ENCODE measurements around the gene SDCCAG8. TPM values are rescaled to one million over a fixed set of nuclear protein-coding genes. Genes with fewer than 3 reads are reported as not detected.

Gene SDCCAG8
- total and polyA plus RNA-seq, 2 of the 8 experiments (the other 6 are each of a cell fraction or from before 2014, with no cell fraction given), result 15.6 to 21.0 TPM

DNA sequence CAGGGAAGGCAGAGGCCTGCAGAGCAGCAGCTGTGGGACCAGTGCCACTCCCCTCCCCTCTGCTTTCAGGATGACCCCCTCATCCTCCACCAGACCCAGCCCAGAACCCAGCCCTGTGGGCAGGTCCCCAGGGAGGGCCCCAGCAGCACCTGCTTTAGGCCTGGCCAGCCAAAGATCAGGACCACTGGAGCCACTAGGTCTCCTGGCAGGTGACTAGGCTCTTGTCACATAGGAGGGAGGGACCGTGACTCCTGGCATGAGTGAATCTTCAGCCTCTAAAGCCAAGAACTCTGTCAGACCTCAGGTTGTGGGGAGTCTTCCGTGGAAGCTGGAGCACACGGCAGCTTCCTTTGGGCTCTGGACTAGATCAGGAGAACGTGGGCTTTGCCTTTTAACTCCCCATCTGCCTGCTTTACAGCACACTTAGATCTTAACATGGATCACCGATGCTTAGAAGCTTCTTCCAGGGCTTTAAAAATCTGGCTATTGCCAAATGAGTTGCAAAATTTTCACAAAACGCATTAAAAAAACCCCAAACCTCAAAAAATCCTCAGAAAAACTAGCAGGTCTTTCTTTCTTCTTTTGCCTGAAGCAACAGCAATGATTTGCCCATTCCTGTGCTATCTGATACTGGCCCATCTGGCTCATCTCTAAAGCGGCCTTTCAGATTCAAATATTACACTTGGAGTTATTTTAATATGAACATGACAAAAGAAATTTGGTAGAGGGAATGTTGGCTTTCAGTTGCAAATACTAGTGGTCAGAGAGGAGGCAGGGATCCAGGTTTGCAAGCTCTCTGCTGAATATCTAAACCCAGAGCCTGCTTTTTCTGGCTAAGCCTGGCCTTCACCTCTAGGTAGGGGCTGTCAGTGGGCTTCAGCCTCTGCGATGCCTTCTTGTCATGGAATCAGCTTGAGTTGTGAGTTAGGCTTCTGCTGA lies 235.2 kb downstream of the SDCCAG8 start:
- Histone ChIP-seq H3K27ac (ENCODE audit: low read depth, low read length) (peak overlapping the region; percentile 75; the same call in 1 of the 2 replicates), H2BK120ac (replicated peaks; ENCODE audit: low read depth, low read length) (peak overlapping the region; percentile 94), H2AK5ac (ENCODE audit: low read depth, low read length) (peak overlapping the region; percentile 98; the same call in 1 of the 2 replicates), H2BK15ac (ENCODE audit: low read length) (no peak overlapping the region; the same call in 1 of the 2 replicates), H4K20me1 (replicated peaks in 1 of 2; ENCODE audit: control insufficient read depth in 1 of 2, insufficient read depth in 2 of 2, low read length in 2 of 2) (no peaks in the 10 kb centered on the region), H2BK12ac (ENCODE audit: low read depth, low read length) (peak overlapping the region; percentile 95), H4K8ac (ENCODE audit: extremely low read depth, insufficient read depth, low read length) (0 out of 2 replicates have a peak overlapping the region, but pooled peaks have one; percentile 17), H3K18ac (ENCODE audit: extremely low read depth, low read length) (peak overlapping the region; percentile 98), H3K79me1 (ENCODE audit: low read depth, low read length) (no peaks in the 10 kb centered on the region), H3K14ac (ENCODE audit: insufficient read length) (no peak overlapping the region), H3K4ac (replicated peaks; ENCODE audit: insufficient read length, low read depth, low read length) (peak overlapping the region; percentile 99), H3K4me3 (ENCODE audit: extremely low read depth in 1 of 4, insufficient read depth in 2 of 4, low read depth in 3 of 4, low read length in 4 of 4) (peak overlapping the region in 1 of 4 experiments; percentile 7; a peak in 1 of 8 replicates), H2AFZ (ENCODE audit: low read length) (no peak overlapping the region), H3K23me2 (ENCODE audit: low read depth, low read length) (no peaks in the 10 kb centered on the region), H3K9me3 (ENCODE audit: insufficient read depth in 2 of 2, low read depth in 1 of 2, low read length in 1 of 2) (no peaks in the 10 kb centered on the region; a peak in 1 of 4 replicates), H3K56ac (replicated peaks; ENCODE audit: insufficient read length, low read depth, low read length) (peak overlapping the region; percentile 32), H3K36me3 (ENCODE audit: control insufficient read depth in 2 of 4, insufficient read depth in 4 of 4, low read length in 3 of 4) (no peaks in the 10 kb centered on the region), H4K5ac (ENCODE audit: insufficient read length, low read depth, low read length) (peak overlapping the region; percentile 69), H2BK20ac (ENCODE audit: low read length) (peak overlapping the region; percentile 98), H4K91ac (replicated peaks; ENCODE audit: insufficient read length, low read length) (peak overlapping the region; percentile 96), H3K79me2 (ENCODE audit: control insufficient read depth in 1 of 2, insufficient read depth in 2 of 2, low read length in 2 of 2) (no peaks in the 10 kb centered on the region), H3K4me2 (ENCODE audit: insufficient read depth in 1 of 2, low read depth in 2 of 2, low read length in 2 of 2) (peak overlapping the region; percentile 38 to 44; a peak in 3 of 4 replicates), H3K4me1 (replicated peaks in 1 of 4; ENCODE audit: control insufficient read depth in 3 of 4, insufficient read depth in 4 of 4, low read length in 3 of 4) (peaks cover 21 to 43% (median 34%) of the 10 kb centered on the region in 4 experiments), H3K23ac (ENCODE audit: insufficient read length) (no peak overlapping the region), H3K9ac (replicated peaks in 1 of 4; ENCODE audit: extremely low read depth in 1 of 4, low read depth in 3 of 4, low read length in 3 of 4) (peak overlapping the region in 2 of 4 experiments; percentile 2 to 13; a peak in 3 of 7 replicates), H3K27me3 (replicated peaks in 1 of 4; ENCODE audit: control insufficient read depth in 3 of 4, extremely low read depth in 1 of 4, insufficient read depth in 3 of 4, low read length in 3 of 4) (no peaks in the 10 kb centered on the region), H2BK5ac (ENCODE audit: low read depth, low read length) (peak overlapping the region; percentile 97)
- ChIA-PET POLR2A (ENCODE audit: partially characterized antibody) (interaction anchor here (1.0 to 1.4 kb wide), 7 partner anchors 8 to 165 kb away, joined by 3 to 7 read pairs (median 3); no protein-coding TSS in a partner anchor), CTCF (ENCODE audit: partially characterized antibody) (interaction anchor here (0.6 to 2.4 kb wide), 8 partner anchors 9 to 339 kb away, joined by 3 to 9 read pairs (median 6); no protein-coding TSS in a partner anchor)
- WGBS, 2 experiments (ENCODE audit: extremely low coverage in 1 of 2, insufficient coverage in 1 of 2, insufficient read length in 1 of 2, insufficient replicate concordance in 2 of 2, low coverage in 1 of 2, low lambda C conversion rate in 2 of 2, missing lambda C conversion rate in 1 of 2), result 28% methylated on average over 8 of the region's 8 CpGs; no CpG with 5 or more reads in 1 of the 2 experiments
- FAIRE-seq (peak; percentile 72), DNase-seq (ENCODE audit: low read depth in 1 of 2, low spot score in 2 of 2) (peak in 1 of 2 experiments; percentile 54)
- TF ChIP-seq TEAD4 (IDR thresholded peaks at IDR 0.05; ENCODE audit: low read depth, low read length), result peak; percentile 20; the same call in 1 of the 2 replicates

All from H1 (cell line).